ENCODE data around the gene MEI1.

DNA sequence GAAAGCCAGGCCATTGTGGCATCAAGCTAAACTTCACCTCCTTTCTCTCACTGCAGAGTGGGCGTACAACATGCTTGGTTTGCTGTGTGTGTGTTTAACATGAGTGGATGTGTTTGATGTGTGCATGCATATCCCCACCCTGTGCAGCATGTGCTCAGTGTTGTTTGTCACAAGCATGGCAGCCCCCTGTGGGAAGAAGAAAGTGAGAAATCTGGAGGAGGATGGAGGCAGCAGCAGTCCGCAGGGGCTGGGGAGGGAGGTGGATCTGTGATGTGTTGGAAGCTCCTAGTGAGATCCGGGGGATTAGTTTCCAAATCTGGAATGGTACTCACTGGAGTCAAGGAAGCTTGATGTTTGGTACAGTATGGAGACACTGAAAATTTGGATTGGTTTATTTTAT lies 77.1 kb downstream of the MEI1 start:
- TF ChIP-seq, protein P1, sequence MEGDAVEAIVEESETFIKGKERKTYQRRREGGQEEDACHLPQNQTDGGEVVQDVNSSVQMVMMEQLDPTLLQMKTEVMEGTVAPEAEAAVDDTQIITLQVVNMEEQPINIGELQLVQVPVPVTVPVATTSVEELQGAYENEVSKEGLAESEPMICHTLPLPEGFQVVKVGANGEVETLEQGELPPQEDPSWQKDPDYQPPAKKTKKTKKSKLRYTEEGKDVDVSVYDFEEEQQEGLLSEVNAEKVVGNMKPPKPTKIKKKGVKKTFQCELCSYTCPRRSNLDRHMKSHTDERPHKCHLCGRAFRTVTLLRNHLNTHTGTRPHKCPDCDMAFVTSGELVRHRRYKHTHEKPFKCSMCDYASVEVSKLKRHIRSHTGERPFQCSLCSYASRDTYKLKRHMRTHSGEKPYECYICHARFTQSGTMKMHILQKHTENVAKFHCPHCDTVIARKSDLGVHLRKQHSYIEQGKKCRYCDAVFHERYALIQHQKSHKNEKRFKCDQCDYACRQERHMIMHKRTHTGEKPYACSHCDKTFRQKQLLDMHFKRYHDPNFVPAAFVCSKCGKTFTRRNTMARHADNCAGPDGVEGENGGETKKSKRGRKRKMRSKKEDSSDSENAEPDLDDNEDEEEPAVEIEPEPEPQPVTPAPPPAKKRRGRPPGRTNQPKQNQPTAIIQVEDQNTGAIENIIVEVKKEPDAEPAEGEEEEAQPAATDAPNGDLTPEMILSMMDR (IDR thresholded peaks at IDR 0.05) = no peak
- TF ChIP-seq EP300 (IDR thresholded peaks at IDR 0.05) = no peak
- TF ChIP-seq POLR2A (IDR thresholded peaks at IDR 0.05; ENCODE audit: low read depth) = no peak
- no peak for TF ChIP-seq POLR2AphosphoS5 (IDR thresholded peaks at IDR 0.05)

All from esophagus muscularis mucosa (tissue), 4 donors.